Upper lobe of left lung (tissue), 4 donors: ENCODE results near the gene PARVB.

ENCODE experiments used
- EP300 ChIP-seq, 4 donors: sonication (generic); formaldehyde crosslinking; IDR thresholded peaks; one replicate each; pipeline ENCODE4 v1.5.1; 2017; ENCODE audit warnings: antibody characterized with exemption in 4 of 4, control low read depth in 2 of 4
- POLR2A ChIP-seq, 4 donors: fragments of 450-650 bp; IDR thresholded peaks; one replicate each; pipeline ENCODE4 v1.5.1; 2016 to 2017; ENCODE audit warnings: antibody characterized with exemption in 4 of 4, mild to moderate bottlenecking in 2 of 4
- POLR2AphosphoS5 ChIP-seq, 2 donors: sonication (generic); formaldehyde crosslinking; IDR thresholded peaks; one replicate each; pipeline ENCODE4 v1.5.1; 2017; ENCODE audit warnings: antibody characterized with exemption in 2 of 2
- TF ChIP-seq, protein P1 (sequence below), 6 experiments: fragments of 450-650 bp in 4 of 6; fragments of 200-600 bp in 2 of 6; sonication (generic) in 2 of 6; IDR thresholded peaks; one replicate each; pipeline ENCODE4 v1.5.1; 2016 to 2019; ENCODE audit warnings: antibody characterized with exemption in 6 of 6

DNA sequence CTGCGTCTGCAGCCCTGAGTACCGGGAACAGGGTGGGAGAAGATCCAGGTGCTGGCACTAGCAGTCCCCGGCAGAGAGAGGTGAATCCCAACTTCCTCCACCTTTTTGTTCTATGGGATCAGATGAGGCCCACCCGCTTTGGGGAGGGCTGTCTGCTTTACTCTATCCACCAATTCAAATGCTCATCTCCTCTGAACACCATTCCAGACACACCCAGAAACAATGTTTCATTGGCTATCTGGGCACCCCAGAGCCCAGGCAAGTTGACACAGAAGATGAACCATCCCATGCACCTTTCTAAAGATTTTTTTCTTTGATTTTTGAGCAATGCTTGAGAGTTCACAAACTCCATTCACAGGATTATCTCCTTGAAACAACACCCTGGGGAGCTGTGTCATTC, 78.0 kb downstream of the PARVB start:
- TF ChIP-seq POLR2A (IDR thresholded peaks at IDR 0.05) (no peak), EP300 (IDR thresholded peaks at IDR 0.05) (no peak), POLR2AphosphoS5 (IDR thresholded peaks at IDR 0.05) (no peak)
- TF ChIP-seq, protein P1, sequence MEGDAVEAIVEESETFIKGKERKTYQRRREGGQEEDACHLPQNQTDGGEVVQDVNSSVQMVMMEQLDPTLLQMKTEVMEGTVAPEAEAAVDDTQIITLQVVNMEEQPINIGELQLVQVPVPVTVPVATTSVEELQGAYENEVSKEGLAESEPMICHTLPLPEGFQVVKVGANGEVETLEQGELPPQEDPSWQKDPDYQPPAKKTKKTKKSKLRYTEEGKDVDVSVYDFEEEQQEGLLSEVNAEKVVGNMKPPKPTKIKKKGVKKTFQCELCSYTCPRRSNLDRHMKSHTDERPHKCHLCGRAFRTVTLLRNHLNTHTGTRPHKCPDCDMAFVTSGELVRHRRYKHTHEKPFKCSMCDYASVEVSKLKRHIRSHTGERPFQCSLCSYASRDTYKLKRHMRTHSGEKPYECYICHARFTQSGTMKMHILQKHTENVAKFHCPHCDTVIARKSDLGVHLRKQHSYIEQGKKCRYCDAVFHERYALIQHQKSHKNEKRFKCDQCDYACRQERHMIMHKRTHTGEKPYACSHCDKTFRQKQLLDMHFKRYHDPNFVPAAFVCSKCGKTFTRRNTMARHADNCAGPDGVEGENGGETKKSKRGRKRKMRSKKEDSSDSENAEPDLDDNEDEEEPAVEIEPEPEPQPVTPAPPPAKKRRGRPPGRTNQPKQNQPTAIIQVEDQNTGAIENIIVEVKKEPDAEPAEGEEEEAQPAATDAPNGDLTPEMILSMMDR (IDR thresholded peaks at IDR 0.05) = no peak
